Thyroid gland (tissue), 4 donors: ENCODE data around the gene CD72. TPM values are rescaled to one million over a fixed set of nuclear protein-coding genes. Genes with fewer than 3 reads are reported as not detected.

Experiments
- DNase-seq, 2 donors: peaks; one replicate each; pipeline ENCODE4 v3.0.0-alpha.2; 2019
- H3K27ac ChIP-seq, 3 donors: fragments of 200-600 bp; sonication (generic); 1 replicate in 2 of 3; 2 replicates in 1 of 3; pipeline ENCODE4 v1.5.1; 2016 to 2019; ENCODE audit warnings: mild to moderate bottlenecking in 1 of 3, moderate library complexity in 1 of 3
- H3K27me3 ChIP-seq: fragments of 200-600 bp; sonication (generic); one replicate; pipeline ENCODE4 v1.5.1; 2019
- H3K36me3 ChIP-seq, 2 donors: fragments of 200-600 bp; sonication (generic); one replicate each; pipeline ENCODE4 v1.5.1; 2016 to 2019
- H3K4me1 ChIP-seq, 2 donors: fragments of 200-600 bp; sonication (generic); one replicate each; pipeline ENCODE4 v1.5.1; 2017 to 2019
- H3K4me3 ChIP-seq, 3 donors: fragments of 200-600 bp; sonication (generic); replicated peaks in 1 of 3; 1 replicate in 2 of 3; 2 replicates in 1 of 3; pipeline ENCODE4 v1.5.1; 2016; ENCODE audit warnings: mild to moderate bottlenecking in 1 of 3
- H3K9me3 ChIP-seq: fragments of 200-600 bp; sonication (generic); one replicate; pipeline ENCODE4 v1.5.1; 2017
- CTCF ChIP-seq, 6 experiments: fragments of 200-600 bp in 3 of 6; fragments of 450-650 bp in 3 of 6; sonication (generic) in 3 of 6; IDR thresholded peaks; one replicate each; pipeline ENCODE4 v1.5.1; 2016 to 2019; ENCODE audit warnings: antibody characterized with exemption in 6 of 6, mild to moderate bottlenecking in 2 of 6, inconsistent platforms in 1 of 6, moderate library complexity in 1 of 6
- POLR2A ChIP-seq, 2 donors: fragments of 450-650 bp; IDR thresholded peaks; one replicate each; pipeline ENCODE4 v1.6.1; 2017; ENCODE audit warnings: antibody characterized with exemption in 2 of 2, mild to moderate bottlenecking in 2 of 2, moderate library complexity in 1 of 2
- whole genome bisulfite sequencing, 2 donors: methylation state at CpG; one replicate each; pipeline ENCODE4 v1.1.5; 2017; 5-methylcytosine and 5-hydroxymethylcytosine counted together
- intact Hi-C: fragments of 100-400 bp; cut with DNase I; formaldehyde crosslinking; loops from one replicate; pipeline ENCODE4 v1.15.1; 2023
- total RNA-seq, 4 donors: library from RNA; depleted of rRNA; stranded (reverse); fragments of >200 nt; gene quantifications; one replicate each; pipeline ENCODE4 v1.2.3, GENCODE V29; 2016

Gene CD72
- total RNA-seq, 4 donors from 2014 or later, result 1.8 to 5.8 (median 3.1) TPM

GRCh38 chr9:35656831-35657545 is 38.8 kb upstream of the CD72 start:
- peak in 1 of 2 donors; percentile 45 for DNase-seq
- Histone ChIP-seq H3K36me3 (peaks cover 0 to 4% of the 10 kb centered on the region in 2 donors), H3K4me1 (peaks cover 7 to 20% of the 10 kb centered on the region in 2 donors), H3K4me3 (peak overlapping the region in 1 of 3 donors; percentile 22), H3K9me3 (no peaks in the 10 kb centered on the region), H3K27me3 (no peaks in the 10 kb centered on the region), H3K27ac (peak overlapping the region; percentile 92 to 100 (median 100))
- TF ChIP-seq CTCF (IDR thresholded peaks at IDR 0.05) (no peak), POLR2A (IDR thresholded peaks at IDR 0.05) (no peak)
- WGBS, 2 donors, result 21 to 23% methylated on average over 25 of the region's 25 CpGs
- intact Hi-C loops, result no loop called here

GRCh38 chr9:35656348-35656747 is 38.1 kb upstream of the CD72 start:
- TF ChIP-seq CTCF (IDR thresholded peaks at IDR 0.05) (no peak), POLR2A (IDR thresholded peaks at IDR 0.05) (no peak)
- H3K4me3 ChIP-seq, result no peak overlapping the region
- no peaks in the 10 kb centered on the region for H3K9me3 ChIP-seq
- H3K4me1 ChIP-seq, result peaks cover 7 to 20% of the 10 kb centered on the region in 2 donors
- WGBS, 2 donors, result 76 to 90% methylated on average over 16 to 17 of the region's 17 CpGs
- no peak for DNase-seq
- H3K27ac ChIP-seq, result peak overlapping the region in 1 of 3 donors; percentile 100
- no peaks in the 10 kb centered on the region for H3K27me3 ChIP-seq
- intact Hi-C loops, result no loop called here
- peaks cover 0 to 4% of the 10 kb centered on the region in 2 donors for H3K36me3 ChIP-seq

- Histone ChIP-seq H3K27me3 (no peaks in the 10 kb centered on the region), H3K4me1 (no peaks in the 10 kb centered on the region), H3K27ac (no peak overlapping the region), H3K9me3 (no peaks in the 10 kb centered on the region), H3K4me3 (no peak overlapping the region), H3K36me3 (no peaks in the 10 kb centered on the region)
- TF ChIP-seq CTCF (IDR thresholded peaks at IDR 0.05) (no peak), POLR2A (IDR thresholded peaks at IDR 0.05) (no peak)
- DNase-seq, result no peak
- whole genome bisulfite sequencing, 2 donors, result 85 to 90% methylated on average over 2 of the region's 2 CpGs
- intact Hi-C loops, result loop anchor here (5.0 kb wide), 1 partner anchor 74 kb away; no protein-coding TSS in a partner anchor
These were observed 35.4 kb upstream of the CD72 start for GRCh38 chr9:35653611-35654010.

- Histone ChIP-seq H3K36me3 (no peaks in the 10 kb centered on the region), H3K27me3 (no peaks in the 10 kb centered on the region), H3K27ac (no peak overlapping the region), H3K4me3 (no peak overlapping the region), H3K9me3 (no peaks in the 10 kb centered on the region), H3K4me1 (no peaks in the 10 kb centered on the region)
- TF ChIP-seq POLR2A (IDR thresholded peaks at IDR 0.05) (no peak), CTCF (IDR thresholded peaks at IDR 0.05) (no peak)
- WGBS, 2 donors, result 93% methylated on average over 8 of the region's 8 CpGs
- intact Hi-C loops, result loop anchor here (5.0 kb wide), 1 partner anchor 74 kb away; no protein-coding TSS in a partner anchor
- no peak for DNase-seq
These were observed 34.6 kb upstream of the CD72 start for GRCh38 chr9:35652829-35653209.
